Measurements from ENCODE around the gene SLC9A9.

The SLC9A9 gene

GRCh38 chr3:143648708-143649107 lies 199.6 kb downstream of the SLC9A9 start:
- no peak for DNase-seq (ENCODE audit: low read depth in 2 of 2)

- DNase-seq (ENCODE audit: low read depth in 2 of 2): no peak
Measured at GRCh38 chr3:143648218-143648617, 200.1 kb downstream of the SLC9A9 start.

GRCh38 chr3:143644370-143645089 lies 203.7 kb downstream of the SLC9A9 start:
- DNase-seq (ENCODE audit: low read depth in 2 of 2): no peak

- DNase-seq (ENCODE audit: low read depth in 2 of 2): no peak
Measured at GRCh38 chr3:143643905-143644304, 204.4 kb downstream of the SLC9A9 start.

GRCh38 chr3:143640774-143641173 lies 207.5 kb downstream of the SLC9A9 start:
- no peak for DNase-seq (ENCODE audit: low read depth in 2 of 2)

GRCh38 chr3:143637133-143637532 lies 211.1 kb downstream of the SLC9A9 start:
- DNase-seq (ENCODE audit: low read depth in 2 of 2): no peak

GRCh38 chr3:143634991-143635390 lies 213.3 kb downstream of the SLC9A9 start:
- no peak for DNase-seq (ENCODE audit: low read depth in 2 of 2)

- DNase-seq (ENCODE audit: low read depth in 2 of 2): no peak
Measured at GRCh38 chr3:143634427-143634826, 213.8 kb downstream of the SLC9A9 start.

- no peak for DNase-seq (ENCODE audit: low read depth in 2 of 2)
Measured at GRCh38 chr3:143633816-143634215, 214.5 kb downstream of the SLC9A9 start.

GRCh38 chr3:143629726-143630125 lies 218.5 kb downstream of the SLC9A9 start:
- no peak for DNase-seq (ENCODE audit: low read depth in 2 of 2)

GRCh38 chr3:143628971-143629370 lies 219.3 kb downstream of the SLC9A9 start:
- no peak for DNase-seq (ENCODE audit: low read depth in 2 of 2)

- peak in 1 of 2 donors; percentile 2 for DNase-seq (ENCODE audit: low read depth in 2 of 2)
Measured at GRCh38 chr3:143627336-143627735, 220.9 kb downstream of the SLC9A9 start.

GRCh38 chr3:143619231-143619630 lies 229.0 kb downstream of the SLC9A9 start:
- no peak for DNase-seq (ENCODE audit: low read depth in 2 of 2)

GRCh38 chr3:143617050-143617449 lies 231.2 kb downstream of the SLC9A9 start:
- DNase-seq (ENCODE audit: low read depth in 2 of 2): no peak

- DNase-seq (ENCODE audit: low read depth in 2 of 2): no peak
Measured at GRCh38 chr3:143613226-143613625, 235.0 kb downstream of the SLC9A9 start.

- no peak for DNase-seq (ENCODE audit: low read depth in 2 of 2)
Measured at GRCh38 chr3:143612541-143612940, 235.7 kb downstream of the SLC9A9 start.

GRCh38 chr3:143608966-143609365 lies 239.3 kb downstream of the SLC9A9 start:
- no peak for DNase-seq (ENCODE audit: low read depth in 2 of 2)

GRCh38 chr3:143605233-143605950 lies 242.9 kb downstream of the SLC9A9 start:
- DNase-seq (ENCODE audit: low read depth in 2 of 2): no peak

GRCh38 chr3:143604402-143605185 lies 243.7 kb downstream of the SLC9A9 start:
- no peak for DNase-seq (ENCODE audit: low read depth in 2 of 2)

GRCh38 chr3:143603774-143604173 lies 244.5 kb downstream of the SLC9A9 start:
- no peak for DNase-seq (ENCODE audit: low read depth in 2 of 2)

GRCh38 chr3:143601723-143602484 lies 246.4 kb downstream of the SLC9A9 start:
- DNase-seq (ENCODE audit: low read depth in 2 of 2): no peak
